Amygdala (tissue), 56 donors: Measurements from ENCODE around the gene PRUNE1.

Experiments
- DNase-seq, 56 donors: peaks; one replicate each; lab custom pipeline; 2025; lab: John Stamatoyannopoulos, UW

PRUNE1 gene

GRCh38 chr1:151070474-151071276 is 62.4 kb downstream of the PRUNE1 start, which contains the start of gene GABPB2:
Gene GABPB2 (plus strand): TSS chr1:151070761. CDS start chr1:151088190, 17,429 bp downstream.
- DNase-seq: peak; percentile 50 to 95 (median 84)

- no peak for DNase-seq
Observed at GRCh38 chr1:151072224-151072623, 64.0 kb downstream of the PRUNE1 start.
